Ovary (tissue), 9 donors: ENCODE data around the gene EPHA8. TPM values are rescaled to one million over a fixed set of nuclear protein-coding genes. Genes with fewer than 3 reads are reported as not detected.

Experiments used
- DNase-seq, 5 donors: peaks; one replicate each; pipeline ENCODE4 v3.0.0-alpha.2; 2019 to 2020
- H3K27ac ChIP-seq, 2 donors: fragments of 200-600 bp; one replicate each; pipeline versions ENCODE4 v1.5.1 to v1.8.0; 2019 to 2022
- H3K27me3 ChIP-seq: fragments of 200-600 bp; one replicate; pipeline ENCODE4 v1.8.0; 2022
- H3K36me3 ChIP-seq: fragments of 200-600 bp; sonication (generic); one replicate; pipeline ENCODE4 v1.5.1; 2019
- H3K4me1 ChIP-seq: one replicate; pipeline ENCODE4 v1.8.1; 2013; ENCODE audit warnings: mild to moderate bottlenecking, moderate library complexity; ENCODE audit not compliant: insufficient read depth
- H3K4me3 ChIP-seq: fragments of 200-600 bp; sonication (generic); one replicate; pipeline ENCODE4 v1.5.1; 2017
- H3K9me3 ChIP-seq, 2 donors: fragments of 200-600 bp in 1 of 2; sonication (generic) in 1 of 2; one replicate each; pipeline versions ENCODE4 v1.5.1 to v1.8.1; 2013 to 2019; ENCODE audit warnings: mild to moderate bottlenecking in 1 of 2, moderate library complexity in 1 of 2
- CTCF ChIP-seq, 3 donors: fragments of 450-650 bp in 2 of 3; fragments of 200-600 bp in 1 of 3; IDR thresholded peaks; one replicate each; pipeline versions ENCODE4 v1.5.1 to v1.8.0; 2016 to 2022; ENCODE audit warnings: antibody characterized with exemption in 3 of 3, mild to moderate bottlenecking in 1 of 3
- EP300 ChIP-seq: sonication (generic); formaldehyde crosslinking; IDR thresholded peaks from one replicate; pipeline ENCODE4 v1.6.1; 2017; ENCODE audit warnings: antibody characterized with exemption
- POLR2A ChIP-seq: fragments of 450-650 bp; IDR thresholded peaks from one replicate; pipeline ENCODE4 v1.6.1; 2017; ENCODE audit warnings: antibody characterized with exemption, mild to moderate bottlenecking, moderate library complexity
- WGBS, 3 donors: extraction: QIAGEN DNeasy Blood & Tissue Kit in 1 of 3; methylation state at CpG; one replicate each; pipeline versions ENCODE4 v1.1.5 to v1.1.7; 2013 to 2017; 5-methylcytosine and 5-hydroxymethylcytosine counted together
- intact Hi-C, 4 donors: fragments of 100-400 bp; cut with DNase I; formaldehyde crosslinking; loops; one replicate each; pipeline versions ENCODE4 v1.11.0 to v1.15.1; 2022 to 2023
- polyA plus RNA-seq, 2 donors: library from polyadenylated mRNA; stranded (reverse); fragments of 200-250 nt in 1 of 2; fragments of 350-450 nt in 1 of 2; fragmentation: Illumina TruSeq in 1 of 2; extraction: RNeasy Lipid Tissue Mini Kit (QIAGEN cat#74804) in 1 of 2; gene quantifications; one replicate each; pipeline ENCODE4 v1.2.3, GENCODE V29; 2013 to 2014
- total RNA-seq, 7 donors: library from RNA; depleted of rRNA in 2 of 7; stranded (reverse); fragments of >200 nt in 2 of 7; fragmentation: NEBNext Ultra II Directional in 3 of 7; extraction: Animal tissue kit (Norgen Biotek cat#: 25700) in 3 of 7; gene quantifications; one replicate each; pipeline versions ENCODE4 v1.1.0 to v1.2.4, GENCODE V29; 2016 to 2023
- donor health status: DM: no; HTN: no; CAD: no; lungs with moderate emphysema.
- donor health status: DM: no; HTN: no; CAD: no.
- donor health status: Bipolar disorder and iron deficiency.
- donor health status: DM: yes; HTN: yes; CAD: no.
- donor health status: DM: no; HTN: no; CAD: no.
- donor health status: DM: yes; HTN: yes; CAD: no.

EPHA8 gene
- total and polyA plus RNA-seq, 9 donors, result 0.02 TPM; not detected in 8

GRCh38 chr1:22643381-22643780 is 80.1 kb downstream of the EPHA8 start, which contains the start of gene C1QC:
Gene C1QC, plus strand, starts transcription at chr1:22643633. Its CDS starts 391 bp downstream, at chr1:22644024.
- no peaks in the 10 kb centered on the region for H3K36me3 ChIP-seq
- no peak for DNase-seq
- WGBS, 3 donors, result 75 to 83% (median 82%) methylated on average over 8 of the region's 8 CpGs
- intact Hi-C loops, result loop anchor here in 3 of 4 donors (2.0 to 10.0 kb wide), 4 partner anchors 221 to 539 kb away; no protein-coding TSS in a partner anchor
- H3K27me3 ChIP-seq, result no peaks in the 10 kb centered on the region
- H3K4me1 ChIP-seq, result peaks cover 3% of the 10 kb centered on the region
- H3K9me3 ChIP-seq, result no peaks in the 10 kb centered on the region
- TF ChIP-seq EP300 (no peak), CTCF (IDR thresholded peaks at IDR 0.05) (no peak), POLR2A (no peak)
- no peak within 1 kb of the TSS for H3K4me3 ChIP-seq
- H3K27ac ChIP-seq, result no peak within 1 kb of the TSS

GRCh38 chr1:22643928-22644327 is 80.6 kb downstream of the EPHA8 start:
- Histone ChIP-seq H3K27me3 (no peaks in the 10 kb centered on the region), H3K4me1 (peaks cover 3% of the 10 kb centered on the region), H3K9me3 (no peaks in the 10 kb centered on the region), H3K4me3 (no peak overlapping the region), H3K36me3 (no peaks in the 10 kb centered on the region), H3K27ac (no peak overlapping the region)
- 78 to 84% (median 84%) methylated on average over 12 of the region's 12 CpGs for WGBS, 3 donors
- TF ChIP-seq CTCF (IDR thresholded peaks at IDR 0.05) (no peak), EP300 (no peak), POLR2A (no peak)
- intact Hi-C loops, result loop anchor here in 3 of 4 donors (2.0 to 10.0 kb wide), 4 partner anchors 222 to 539 kb away; no protein-coding TSS in a partner anchor
- no peak for DNase-seq

GRCh38 chr1:22645931-22646330 is 82.6 kb downstream of the EPHA8 start:
- no peak overlapping the region for H3K4me3 ChIP-seq
- no peaks in the 10 kb centered on the region for H3K27me3 ChIP-seq
- H3K9me3 ChIP-seq, result no peaks in the 10 kb centered on the region
- intact Hi-C loops, result loop anchor here in 2 of 4 donors (10.0 kb wide), 1 partner anchor 541 kb away; no protein-coding TSS in a partner anchor
- H3K4me1 ChIP-seq, result peaks cover 3% of the 10 kb centered on the region
- no peak overlapping the region for H3K27ac ChIP-seq
- 58 to 67% (median 59%) methylated on average over 7 of the region's 7 CpGs for WGBS, 3 donors
- TF ChIP-seq CTCF (IDR thresholded peaks at IDR 0.05) (no peak), EP300 (no peak), POLR2A (no peak)
- DNase-seq, result no peak
- H3K36me3 ChIP-seq, result no peaks in the 10 kb centered on the region

GRCh38 chr1:22646384-22646783 is 83.1 kb downstream of the EPHA8 start:
- Histone ChIP-seq H3K36me3 (no peaks in the 10 kb centered on the region), H3K27me3 (no peaks in the 10 kb centered on the region), H3K4me1 (peaks cover 3% of the 10 kb centered on the region), H3K9me3 (no peaks in the 10 kb centered on the region), H3K4me3 (no peak overlapping the region), H3K27ac (no peak overlapping the region)
- no peak for DNase-seq
- intact Hi-C loops, result loop anchor here in 2 of 4 donors (10.0 kb wide), 1 partner anchor 542 kb away; no protein-coding TSS in a partner anchor
- 0 to 44% (median 0%) methylated on average over 1 of the region's 1 CpG for WGBS, 3 donors
- TF ChIP-seq POLR2A (no peak), EP300 (no peak), CTCF (IDR thresholded peaks at IDR 0.05) (no peak)
